Tibial nerve (tissue), 4 donors: ENCODE results near the gene ACSL5. TPM values are rescaled to one million over a fixed set of nuclear protein-coding genes. Genes with fewer than 3 reads are reported as not detected.

Experiments
- DNase-seq, 2 donors: peaks; one replicate each; pipeline ENCODE4 v3.0.0-alpha.2; 2019; ENCODE audit warnings: low spot score in 2 of 2
- H3K27ac ChIP-seq, 4 donors: fragments of 200-600 bp; sonication (generic) in 3 of 4; one replicate each; pipeline ENCODE4 v1.5.1; 2017 to 2019; ENCODE audit warnings: mild to moderate bottlenecking in 1 of 4
- H3K27me3 ChIP-seq, 2 donors: fragments of 200-600 bp; sonication (generic) in 1 of 2; one replicate each; pipeline versions ENCODE4 v1.5.1 to v1.6.0; 2017 to 2019
- H3K36me3 ChIP-seq, 3 donors: fragments of 200-600 bp; sonication (generic); one replicate each; pipeline ENCODE4 v1.5.1; 2018 to 2019
- H3K4me1 ChIP-seq, 4 donors: fragments of 200-600 bp; sonication (generic) in 3 of 4; one replicate each; pipeline ENCODE4 v1.5.1; 2017 to 2019
- H3K4me3 ChIP-seq, 4 donors: fragments of 200-600 bp; sonication (generic) in 3 of 4; one replicate each; pipeline ENCODE4 v1.5.1; 2017 to 2019; ENCODE audit warnings: mild to moderate bottlenecking in 1 of 4, moderate library complexity in 1 of 4
- H3K9me3 ChIP-seq, 4 donors: fragments of 200-600 bp; sonication (generic) in 3 of 4; one replicate each; pipeline ENCODE4 v1.5.1; 2017 to 2019
- CTCF ChIP-seq, 5 experiments: fragments of 200-600 bp in 3 of 5; fragments of 450-650 bp in 2 of 5; sonication (generic) in 3 of 5; IDR thresholded peaks; one replicate each; pipeline ENCODE4 v1.5.1; 2016 to 2019; ENCODE audit warnings: antibody characterized with exemption in 5 of 5, mild to moderate bottlenecking in 3 of 5, moderate library complexity in 2 of 5
- EP300 ChIP-seq, 2 donors: sonication (generic); formaldehyde crosslinking; IDR thresholded peaks; one replicate each; pipeline ENCODE4 v1.6.1; 2017; ENCODE audit warnings: antibody characterized with exemption in 2 of 2, mild to moderate bottlenecking in 1 of 2
- POLR2A ChIP-seq, 2 donors: fragments of 450-650 bp; IDR thresholded peaks; one replicate each; pipeline ENCODE4 v1.6.1; 2017; ENCODE audit warnings: antibody characterized with exemption in 2 of 2, mild to moderate bottlenecking in 2 of 2, moderate library complexity in 2 of 2
- WGBS, 2 donors: methylation state at CpG; one replicate each; pipeline ENCODE4 v1.1.5; 2018; 5-methylcytosine and 5-hydroxymethylcytosine counted together
- total RNA-seq, 4 donors: library from RNA; depleted of rRNA; stranded (reverse); fragments of >200 nt; gene quantifications; one replicate each; pipeline ENCODE4 v1.1.0, GENCODE V29; 2016

The ACSL5 gene
- total RNA-seq, 4 donors from 2014 or later = 12.2 to 22.7 (median 13.1) TPM

GRCh38 chr10:112338957-112339356 is 35.0 kb upstream of the ACSL5 start:
- H3K4me3 ChIP-seq = no peak overlapping the region
- H3K9me3 ChIP-seq = no peaks in the 10 kb centered on the region
- WGBS, 2 donors = 86 to 94% methylated on average over 3 of the region's 3 CpGs
- TF ChIP-seq POLR2A (IDR thresholded peaks at IDR 0.05) = no peak
- no peak for TF ChIP-seq CTCF (IDR thresholded peaks at IDR 0.05)
- no peak for TF ChIP-seq EP300 (IDR thresholded peaks at IDR 0.05)
- H3K4me1 ChIP-seq = no peaks in the 10 kb centered on the region
- no peak overlapping the region for H3K27ac ChIP-seq
- H3K36me3 ChIP-seq = no peaks in the 10 kb centered on the region
- H3K27me3 ChIP-seq = no peaks in the 10 kb centered on the region
- DNase-seq = no peak

GRCh38 chr10:112340601-112341000 is 33.3 kb upstream of the ACSL5 start:
- no peaks in the 10 kb centered on the region for H3K4me1 ChIP-seq
- 77 to 81% methylated on average over 2 of the region's 2 CpGs for WGBS, 2 donors
- H3K4me3 ChIP-seq = no peak overlapping the region
- TF ChIP-seq EP300 (IDR thresholded peaks at IDR 0.05) = no peak
- TF ChIP-seq CTCF (IDR thresholded peaks at IDR 0.05) = no peak
- no peak for TF ChIP-seq POLR2A (IDR thresholded peaks at IDR 0.05)
- DNase-seq = no peak
- H3K27me3 ChIP-seq = no peaks in the 10 kb centered on the region
- no peak overlapping the region for H3K27ac ChIP-seq
- H3K36me3 ChIP-seq = no peaks in the 10 kb centered on the region
- H3K9me3 ChIP-seq = no peaks in the 10 kb centered on the region

GRCh38 chr10:112343056-112343806 is 30.7 kb upstream of the ACSL5 start:
- Histone ChIP-seq H3K27me3 (no peaks in the 10 kb centered on the region), H3K27ac (no peak overlapping the region), H3K9me3 (no peaks in the 10 kb centered on the region), H3K36me3 (no peaks in the 10 kb centered on the region), H3K4me1 (no peaks in the 10 kb centered on the region), H3K4me3 (no peak overlapping the region)
- TF ChIP-seq POLR2A (IDR thresholded peaks at IDR 0.05) (no peak), EP300 (IDR thresholded peaks at IDR 0.05) (no peak), CTCF (IDR thresholded peaks at IDR 0.05) (no peak)
- WGBS, 2 donors = 63 to 65% methylated on average over 5 of the region's 5 CpGs
- no peak for DNase-seq

GRCh38 chr10:112344261-112344660 is 29.7 kb upstream of the ACSL5 start:
- no peak for TF ChIP-seq EP300 (IDR thresholded peaks at IDR 0.05)
- Histone ChIP-seq H3K9me3 (no peaks in the 10 kb centered on the region), H3K36me3 (no peaks in the 10 kb centered on the region), H3K27me3 (no peaks in the 10 kb centered on the region), H3K4me1 (no peaks in the 10 kb centered on the region), H3K4me3 (no peak overlapping the region), H3K27ac (no peak overlapping the region)
- no peak for DNase-seq
- WGBS, 2 donors = 74 to 75% methylated on average over 6 of the region's 6 CpGs

GRCh38 chr10:112345202-112345601 is 28.7 kb upstream of the ACSL5 start:
- no peaks in the 10 kb centered on the region for H3K36me3 ChIP-seq
- H3K27ac ChIP-seq = no peak overlapping the region
- DNase-seq = no peak
- no peaks in the 10 kb centered on the region for H3K9me3 ChIP-seq
- no peak overlapping the region for H3K4me3 ChIP-seq
- 57 to 70% methylated on average over 3 of the region's 3 CpGs for WGBS, 2 donors
- no peaks in the 10 kb centered on the region for H3K4me1 ChIP-seq
- no peaks in the 10 kb centered on the region for H3K27me3 ChIP-seq
- TF ChIP-seq CTCF (IDR thresholded peaks at IDR 0.05) = no peak
- no peak for TF ChIP-seq POLR2A (IDR thresholded peaks at IDR 0.05)
- TF ChIP-seq EP300 (IDR thresholded peaks at IDR 0.05) = no peak
